Panc1 (cell line): ENCODE measurements around the gene KLHL15.

Experiments
- CTCF ChIP-seq: fragments of 450-650 bp; IDR thresholded peaks from 2 replicates; pipeline ENCODE4 v1.5.1; 2017; ENCODE audit warnings: mild to moderate bottlenecking
- POLR2AphosphoS5 ChIP-seq: IDR thresholded peaks from 2 replicates; pipeline ENCODE4 v1.6.1; 2012; ENCODE audit warnings: mild to moderate bottlenecking, low read depth, low read length, moderate library complexity
- REST ChIP-seq, 2 experiments: IDR thresholded peaks; 2 replicates each; pipeline ENCODE4 v1.6.1; 2011 to 2012; ENCODE audit warnings: low read depth in 2 of 2, control low read depth in 1 of 2, low read length in 1 of 2, mild to moderate bottlenecking in 1 of 2, moderate library complexity in 1 of 2; ENCODE audit not compliant: insufficient read depth in 1 of 2
- SIN3A ChIP-seq: IDR thresholded peaks from 2 replicates; pipeline ENCODE4 v1.6.1; 2012; ENCODE audit warnings: low read depth, mild to moderate bottlenecking, low read length, moderate library complexity, borderline replicate concordance; ENCODE audit not compliant: insufficient read depth
- TCF7L2 ChIP-seq: IDR thresholded peaks from 2 replicates; pipeline ENCODE4 v1.6.1; 2011; ENCODE audit warnings: mild to moderate bottlenecking, low read depth, low read length, inconsistent platforms

- no peak for TF ChIP-seq CTCF
- TF ChIP-seq SIN3A, result no peak
- no peak for TF ChIP-seq TCF7L2
- TF ChIP-seq POLR2AphosphoS5, result no peak
- no peak for TF ChIP-seq REST (IDR thresholded peaks at IDR 0.05; ENCODE audit: insufficient read depth in 1 of 2, low read depth in 2 of 2, low read length in 1 of 2)
Measured at GRCh38 chrX:23980011-23980441, 47.0 kb downstream of the KLHL15 start.
